GM19397 (cell line): ENCODE results near the gene ILKAP.

Experiments
- ATAC-seq: cut with Tn5 transposase; IDR thresholded peaks from one replicate; pipeline ENCODE4 v1.9.1; 2021; ENCODE audit warnings: mild to moderate bottlenecking, moderate library complexity; ENCODE audit not compliant: unreplicated experiment

Gene ILKAP

GRCh38 chr2:238152771-238153688 is 50.5 kb downstream of the ILKAP start:
- no peak for ATAC-seq

- no peak for ATAC-seq
Measured at GRCh38 chr2:238151628-238152235, 51.8 kb downstream of the ILKAP start.

GRCh38 chr2:238151205-238151604 is 52.3 kb downstream of the ILKAP start:
- no peak for ATAC-seq

- no peak for ATAC-seq
Measured at GRCh38 chr2:238150686-238151085, 52.8 kb downstream of the ILKAP start.

GRCh38 chr2:238149841-238150572 is 53.5 kb downstream of the ILKAP start:
- no peak for ATAC-seq

GRCh38 chr2:238148981-238149380 is 54.5 kb downstream of the ILKAP start:
- no peak for ATAC-seq

GRCh38 chr2:238146884-238147544 is 56.5 kb downstream of the ILKAP start:
- ATAC-seq = no peak

GRCh38 chr2:238145851-238146250 is 57.6 kb downstream of the ILKAP start:
- no peak for ATAC-seq

- no peak for ATAC-seq
Measured at GRCh38 chr2:238145046-238145445, 58.4 kb downstream of the ILKAP start.

GRCh38 chr2:238144262-238144661 is 59.2 kb downstream of the ILKAP start:
- no peak for ATAC-seq

GRCh38 chr2:238143239-238143951 is 60.1 kb downstream of the ILKAP start:
- no peak for ATAC-seq

GRCh38 chr2:238142382-238143205 is 60.9 kb downstream of the ILKAP start:
- no peak for ATAC-seq

- no peak for ATAC-seq
Measured at GRCh38 chr2:238141541-238142318, 61.8 kb downstream of the ILKAP start.

GRCh38 chr2:238140721-238141540 is 62.6 kb downstream of the ILKAP start:
- no peak for ATAC-seq

- no peak for ATAC-seq
Measured at GRCh38 chr2:238140040-238140439, 63.5 kb downstream of the ILKAP start.

- no peak for ATAC-seq
Measured at GRCh38 chr2:238139196-238140039, 64.1 kb downstream of the ILKAP start.
